GM19240 (cell line): ENCODE results near the gene IL12RB2.

Experiments
- DNase-seq: peaks from one replicate; pipeline ENCODE4 v3.0.0; 2011; ENCODE audit warnings: low spot score; ENCODE audit not compliant: insufficient read length

IL12RB2 gene

GRCh38 chr1:67347688-67348472, 40.2 kb downstream of the IL12RB2 start:
- DNase-seq: no peak

DNA sequence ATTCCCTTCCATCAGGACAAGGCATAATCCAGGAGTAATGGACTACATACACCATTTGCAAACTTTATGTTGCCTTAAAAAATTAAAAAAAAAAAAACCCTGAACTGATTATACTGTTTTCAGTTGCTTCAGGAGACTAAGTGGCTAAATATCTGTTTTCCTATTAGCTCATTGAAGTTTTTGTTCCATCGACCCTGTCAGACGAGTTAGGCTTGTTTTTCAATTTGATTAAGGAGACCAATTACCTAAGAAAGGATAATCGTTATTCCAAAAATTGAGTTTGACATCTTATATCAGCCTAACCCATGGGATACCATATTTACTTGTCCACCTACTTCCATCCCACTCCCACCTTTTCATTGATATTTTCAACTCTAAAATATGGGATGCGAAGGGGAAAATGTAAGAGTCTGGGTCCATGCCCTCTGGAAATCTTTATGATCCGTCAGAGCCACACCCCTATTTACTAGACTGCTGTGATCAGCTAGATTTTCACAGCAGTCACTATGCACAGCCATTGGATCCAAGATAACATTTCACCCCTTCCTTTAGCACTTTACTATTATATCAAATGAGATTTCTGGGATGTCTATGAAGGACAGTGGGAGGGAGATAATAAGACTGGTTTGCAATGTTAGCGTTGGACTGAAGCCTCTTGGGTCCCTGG, 41.0 kb downstream of the IL12RB2 start:
- DNase-seq: no peak

GRCh38 chr1:67350783-67351182, 43.1 kb downstream of the IL12RB2 start:
- DNase-seq: no peak

GRCh38 chr1:67352211-67352610, 44.5 kb downstream of the IL12RB2 start:
- no peak for DNase-seq

- DNase-seq: no peak
These were observed 48.2 kb downstream of the IL12RB2 start for GRCh38 chr1:67355745-67356424.

DNA sequence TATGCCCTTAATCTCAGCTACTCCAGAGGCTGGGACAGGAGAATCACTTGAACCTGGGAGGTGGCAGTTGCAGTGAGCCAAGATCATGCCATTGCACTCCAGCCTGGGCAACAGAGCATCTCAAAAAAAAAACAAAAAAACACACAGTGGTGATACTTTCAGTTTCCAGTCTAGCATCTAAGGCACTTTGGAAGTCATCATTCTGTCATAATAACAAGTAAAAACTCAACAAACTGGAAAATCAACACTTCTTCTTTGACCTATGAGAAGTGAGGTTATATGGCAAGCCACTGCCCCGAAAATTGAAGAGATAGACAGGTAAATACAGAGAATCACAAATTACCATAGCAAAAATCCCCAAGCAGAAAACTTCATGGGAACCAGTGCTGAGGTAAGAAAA, 51.9 kb downstream of the IL12RB2 start:
- DNase-seq: no peak

DNA sequence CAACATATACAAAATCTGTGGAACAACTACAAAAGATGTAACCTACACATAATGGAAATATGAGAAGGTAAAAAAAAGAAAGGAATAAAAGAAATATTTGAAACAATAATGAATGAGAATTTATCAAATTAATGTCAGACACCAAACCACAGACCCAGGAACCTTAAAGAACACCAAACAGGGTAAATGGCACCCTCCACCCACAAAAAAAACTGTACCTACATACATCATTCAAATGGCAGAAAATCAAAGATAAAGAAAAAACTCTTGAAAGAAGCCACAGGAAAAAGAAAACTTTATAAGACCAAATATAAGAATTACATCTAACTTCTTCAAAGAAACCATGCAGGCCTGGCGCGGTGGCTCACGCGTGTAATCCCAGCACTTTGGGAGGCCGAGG, 54.0 kb downstream of the IL12RB2 start:
- no peak for DNase-seq

DNA sequence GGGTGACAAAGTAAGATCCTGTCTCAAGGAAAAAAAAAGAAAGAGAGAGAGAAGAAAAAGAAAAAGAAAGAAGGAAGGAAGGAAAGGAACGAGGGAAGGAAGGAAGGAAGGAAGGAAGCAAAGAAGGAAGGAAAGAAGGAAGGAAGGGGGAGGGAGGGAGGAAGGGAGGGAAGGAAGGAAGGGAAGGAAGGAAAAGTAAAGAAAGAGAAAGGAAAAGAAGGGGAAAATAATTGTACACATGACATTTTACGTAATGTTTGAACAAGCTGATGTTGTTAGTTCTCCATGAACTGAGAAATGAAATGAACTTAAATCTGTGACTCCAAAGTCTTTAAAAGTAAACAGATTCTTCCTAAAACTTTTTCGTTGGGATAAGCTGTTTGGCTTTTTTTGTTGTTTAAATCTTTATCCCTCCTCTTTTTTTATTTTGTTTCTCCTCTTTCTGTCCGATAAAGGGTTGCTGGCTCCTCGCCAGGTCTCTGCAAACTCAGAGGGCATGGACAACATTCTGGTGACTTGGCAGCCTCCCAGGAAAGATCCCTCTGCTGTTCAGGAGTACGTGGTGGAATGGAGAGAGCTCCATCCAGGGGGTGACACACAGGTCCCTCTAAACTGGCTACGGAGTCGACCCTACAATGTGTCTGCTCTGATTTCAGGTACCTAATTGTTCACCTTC, 59.8 kb downstream of the IL12RB2 start:
- DNase-seq: no peak

DNA sequence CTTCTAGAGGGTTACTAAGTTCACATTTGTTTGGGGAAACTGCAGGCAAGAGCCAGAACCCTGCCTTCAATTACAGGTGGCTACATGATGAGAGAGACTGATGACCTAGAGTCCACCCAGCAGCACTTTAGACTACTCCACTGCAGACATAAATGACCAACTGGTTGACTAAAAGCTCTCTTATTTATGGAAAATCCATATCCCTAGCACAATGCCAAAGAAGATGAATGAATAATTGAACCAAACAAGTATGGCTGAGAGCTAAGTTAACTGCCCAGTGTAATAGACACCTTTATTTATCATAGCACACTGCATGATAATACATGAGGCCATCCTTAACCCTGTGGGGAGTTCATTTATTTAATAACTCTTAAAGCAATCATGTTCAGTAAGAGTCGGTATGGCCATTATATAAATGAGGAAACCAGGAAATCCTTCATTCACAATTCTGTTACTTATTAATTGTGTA, 60.4 kb downstream of the IL12RB2 start:
- DNase-seq: no peak

DNA sequence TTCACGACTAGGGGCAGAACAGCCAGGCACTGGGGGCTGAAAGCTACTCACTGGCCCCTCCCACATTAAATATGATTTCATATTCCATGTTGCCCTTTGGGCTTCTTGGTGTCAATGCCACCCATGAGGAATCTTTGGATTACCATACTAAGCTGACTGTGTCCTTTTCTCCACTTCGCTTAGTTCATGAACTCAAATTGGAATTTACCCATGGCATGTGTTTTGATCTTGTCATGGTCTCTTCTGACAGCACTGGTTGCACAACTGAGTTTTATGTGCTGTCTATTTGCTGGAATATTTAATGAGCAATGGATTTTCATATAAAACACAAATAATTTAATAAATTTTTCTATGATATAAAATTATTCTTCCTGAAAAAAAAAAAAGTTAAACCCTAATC, 63.4 kb downstream of the IL12RB2 start:
- no peak for DNase-seq

DNA sequence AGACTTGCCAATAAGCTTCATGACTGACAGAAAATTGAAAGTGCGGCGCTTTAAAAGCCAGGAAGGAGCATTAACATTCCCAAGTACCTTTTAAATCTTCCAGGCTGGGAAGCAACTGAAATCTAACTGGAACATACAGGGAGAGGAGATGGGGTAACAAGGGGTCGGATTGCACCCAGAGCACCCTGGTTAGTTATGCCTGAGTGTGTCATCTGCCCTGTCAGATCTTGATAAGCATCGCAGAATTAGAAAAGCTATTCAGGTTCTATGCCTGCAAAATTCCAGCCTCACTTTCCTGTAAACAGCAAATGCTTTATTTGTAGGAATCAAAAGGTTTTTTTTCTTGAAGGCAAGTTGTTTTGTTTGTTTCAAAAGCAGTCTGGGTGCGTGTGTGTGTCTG, 64.0 kb downstream of the IL12RB2 start:
- DNase-seq: no peak

DNA sequence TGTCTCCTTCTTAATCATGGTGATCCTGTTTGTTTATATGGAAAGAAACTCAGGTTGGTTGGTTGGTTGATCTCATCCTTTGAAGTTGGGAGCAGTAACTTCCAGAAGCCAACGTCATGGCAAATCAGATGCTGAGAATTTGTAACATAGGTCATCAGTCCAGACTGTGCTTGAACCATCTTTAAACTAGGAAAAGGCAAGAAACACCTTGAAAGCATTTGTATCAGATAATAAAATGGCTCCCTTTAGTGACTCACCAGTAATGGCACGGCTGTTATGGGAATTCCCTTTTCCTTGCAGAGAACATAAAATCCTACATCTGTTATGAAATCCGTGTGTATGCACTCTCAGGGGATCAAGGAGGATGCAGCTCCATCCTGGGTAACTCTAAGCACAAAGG, 64.5 kb downstream of the IL12RB2 start:
- DNase-seq: no peak

GRCh38 chr1:67372898-67373297, 65.2 kb downstream of the IL12RB2 start:
- DNase-seq: no peak

DNA sequence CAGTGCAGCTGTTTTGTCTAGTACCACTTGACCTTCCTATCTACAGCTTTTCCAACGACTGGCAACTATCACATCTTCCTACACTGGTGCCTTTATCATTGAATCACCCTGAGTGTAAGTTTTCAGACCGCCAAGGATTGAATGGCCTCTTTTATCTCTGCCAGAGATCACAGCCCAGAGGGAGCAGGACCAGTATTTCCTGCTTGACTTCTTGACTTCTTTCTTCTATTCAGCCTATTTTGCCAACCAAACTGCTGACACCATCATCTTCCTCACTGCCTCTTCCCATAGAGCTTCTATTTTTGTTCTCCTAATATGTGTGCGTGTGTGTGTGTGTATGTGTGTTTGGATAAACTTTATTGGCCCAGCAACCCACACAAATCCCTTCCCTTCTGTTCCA, 68.7 kb downstream of the IL12RB2 start:
- DNase-seq: no peak

- DNase-seq: no peak
These were observed 69.6 kb downstream of the IL12RB2 start for GRCh38 chr1:67377253-67377652.

DNA sequence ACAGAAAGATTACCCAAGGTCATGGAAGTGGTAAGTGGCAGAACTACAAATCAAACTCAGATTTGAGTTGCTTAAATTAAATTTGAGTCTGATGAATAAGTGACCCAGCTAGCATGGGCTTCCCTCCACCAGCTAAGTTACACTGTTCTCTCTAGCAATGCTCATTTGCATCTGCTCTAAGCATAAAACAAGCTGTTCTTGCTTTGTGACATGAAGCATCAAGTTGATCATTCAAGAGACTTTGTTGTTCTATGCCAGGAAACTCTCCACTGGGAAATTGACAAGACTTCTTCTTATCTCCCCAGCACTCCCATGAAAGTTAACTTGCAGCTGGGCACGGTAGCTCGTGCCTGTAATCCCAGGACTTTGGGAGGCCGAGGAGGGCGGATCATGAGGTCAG, 73.5 kb downstream of the IL12RB2 start:
- DNase-seq: no peak

DNA sequence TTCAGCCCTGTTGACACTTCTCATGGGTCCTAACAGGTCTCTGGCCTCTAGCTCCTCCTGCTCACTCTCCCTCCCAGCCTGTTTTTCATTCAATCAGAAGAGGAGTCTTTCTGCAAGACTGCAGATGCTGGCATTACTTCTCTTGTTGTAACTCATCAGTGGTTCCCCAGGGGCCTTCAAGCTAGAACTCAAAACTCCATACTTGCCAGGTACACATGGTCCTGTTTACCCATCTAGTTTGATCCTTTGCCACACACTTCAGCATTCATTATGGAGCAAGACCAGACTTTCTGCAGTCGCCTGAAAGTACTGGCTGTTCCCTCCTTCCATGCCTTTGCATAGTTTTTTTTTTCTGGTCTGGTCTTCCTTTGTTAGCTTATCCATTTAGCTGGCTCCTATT, 74.6 kb downstream of the IL12RB2 start:
- no peak for DNase-seq

DNA sequence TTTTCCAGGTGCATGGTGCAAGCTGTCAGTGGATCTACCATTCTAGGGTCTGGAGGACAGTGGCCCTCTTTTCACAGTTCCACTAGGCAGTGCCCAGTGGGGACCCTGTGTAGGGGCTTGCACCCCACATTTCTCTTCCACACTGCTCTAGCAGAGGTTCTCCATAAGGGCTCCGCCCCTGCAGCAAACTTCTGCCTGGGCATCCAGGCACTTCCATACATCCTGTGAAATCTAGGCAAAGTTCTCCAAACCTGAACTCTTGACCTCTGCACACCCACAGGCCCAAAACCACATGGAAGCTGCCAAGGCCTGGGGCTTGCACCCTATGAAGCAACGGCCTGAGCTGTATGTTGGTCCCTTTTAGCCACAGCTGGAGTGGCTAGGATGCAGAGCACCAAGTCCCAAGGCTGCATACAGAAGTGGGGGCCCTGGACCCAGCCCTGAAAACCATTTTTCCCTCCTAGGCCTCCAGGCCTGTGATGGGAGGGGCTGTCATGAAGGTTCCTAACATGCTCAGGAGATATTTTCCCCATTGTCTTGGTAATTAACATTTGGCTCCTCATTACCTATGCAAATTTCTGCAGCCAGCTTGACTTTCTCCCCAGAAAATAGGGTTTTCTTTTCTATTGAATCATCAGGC, 76.4 kb downstream of the IL12RB2 start:
- DNase-seq: no peak

GRCh38 chr1:67390041-67390887, 82.6 kb downstream of the IL12RB2 start:
- DNase-seq: no peak

- DNase-seq: no peak
These were observed 85.6 kb downstream of the IL12RB2 start for GRCh38 chr1:67393240-67393639.
